Measurements from ENCODE around the gene NFIA.

Gene NFIA

DNA sequence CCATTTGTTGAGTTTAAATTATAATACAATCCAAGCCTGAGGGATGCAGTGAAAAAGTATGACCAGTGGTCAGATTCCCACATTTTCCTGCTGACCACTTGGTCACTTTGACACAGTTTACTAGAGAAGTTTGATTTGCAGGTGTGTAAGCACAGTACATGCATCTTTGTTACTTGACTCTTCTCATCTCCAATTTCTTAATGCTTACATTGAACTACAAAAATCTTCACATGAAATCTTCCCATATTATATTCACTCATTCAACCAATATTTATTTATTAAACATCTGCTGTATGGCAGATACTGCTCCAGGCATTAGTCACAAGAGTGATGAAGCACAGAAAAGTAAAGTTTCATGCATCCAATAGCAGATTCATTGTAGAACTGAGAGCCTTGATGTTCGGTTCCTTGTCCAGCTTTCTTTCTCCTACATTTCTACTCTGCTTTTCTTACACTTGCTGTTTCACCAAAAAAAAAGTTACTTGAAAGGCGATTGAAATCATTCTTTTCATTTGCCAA is 211.7 kb downstream of the NFIA start:
- no peaks in the 10 kb centered on the region for H3K36me3 ChIP-seq
- H3K4me1 ChIP-seq: no peaks in the 10 kb centered on the region
- H3K9me3 ChIP-seq: no peaks in the 10 kb centered on the region
- H3K27me3 ChIP-seq: no peaks in the 10 kb centered on the region
- TF ChIP-seq, protein P1, sequence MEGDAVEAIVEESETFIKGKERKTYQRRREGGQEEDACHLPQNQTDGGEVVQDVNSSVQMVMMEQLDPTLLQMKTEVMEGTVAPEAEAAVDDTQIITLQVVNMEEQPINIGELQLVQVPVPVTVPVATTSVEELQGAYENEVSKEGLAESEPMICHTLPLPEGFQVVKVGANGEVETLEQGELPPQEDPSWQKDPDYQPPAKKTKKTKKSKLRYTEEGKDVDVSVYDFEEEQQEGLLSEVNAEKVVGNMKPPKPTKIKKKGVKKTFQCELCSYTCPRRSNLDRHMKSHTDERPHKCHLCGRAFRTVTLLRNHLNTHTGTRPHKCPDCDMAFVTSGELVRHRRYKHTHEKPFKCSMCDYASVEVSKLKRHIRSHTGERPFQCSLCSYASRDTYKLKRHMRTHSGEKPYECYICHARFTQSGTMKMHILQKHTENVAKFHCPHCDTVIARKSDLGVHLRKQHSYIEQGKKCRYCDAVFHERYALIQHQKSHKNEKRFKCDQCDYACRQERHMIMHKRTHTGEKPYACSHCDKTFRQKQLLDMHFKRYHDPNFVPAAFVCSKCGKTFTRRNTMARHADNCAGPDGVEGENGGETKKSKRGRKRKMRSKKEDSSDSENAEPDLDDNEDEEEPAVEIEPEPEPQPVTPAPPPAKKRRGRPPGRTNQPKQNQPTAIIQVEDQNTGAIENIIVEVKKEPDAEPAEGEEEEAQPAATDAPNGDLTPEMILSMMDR (IDR thresholded peaks at IDR 0.05; ENCODE audit: low read depth, low read length): no peak
- no peak for DNase-seq
- no peak overlapping the region for H3K4me3 ChIP-seq (ENCODE audit: low read depth, low read length)

DNA sequence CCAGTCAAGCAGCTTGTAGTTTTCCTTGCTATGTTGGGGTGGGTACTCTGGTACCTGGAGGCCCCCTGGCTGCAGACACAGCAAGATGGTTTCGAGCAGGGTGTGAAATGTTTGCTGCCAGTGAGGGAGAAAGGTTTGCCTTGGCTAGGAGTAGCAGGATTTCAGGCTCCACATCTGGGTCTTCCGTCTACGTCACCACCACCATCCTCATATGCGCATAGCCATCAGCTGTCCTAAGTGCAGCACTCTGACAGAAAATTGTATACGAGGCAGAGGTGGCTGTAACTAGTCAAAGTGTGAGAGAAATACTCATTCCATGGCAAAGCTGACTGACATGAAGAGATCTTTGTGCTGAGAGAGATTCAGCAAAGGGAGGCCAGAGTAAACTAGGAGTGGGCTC is 212.6 kb downstream of the NFIA start:
- H3K9me3 ChIP-seq: no peaks in the 10 kb centered on the region
- no peak for DNase-seq
- H3K27me3 ChIP-seq: no peaks in the 10 kb centered on the region
- H3K36me3 ChIP-seq: no peaks in the 10 kb centered on the region
- no peaks in the 10 kb centered on the region for H3K4me1 ChIP-seq
- TF ChIP-seq, protein P1 (IDR thresholded peaks at IDR 0.05; ENCODE audit: low read depth, low read length): no peak
- no peak overlapping the region for H3K4me3 ChIP-seq (ENCODE audit: low read depth, low read length)

DNA sequence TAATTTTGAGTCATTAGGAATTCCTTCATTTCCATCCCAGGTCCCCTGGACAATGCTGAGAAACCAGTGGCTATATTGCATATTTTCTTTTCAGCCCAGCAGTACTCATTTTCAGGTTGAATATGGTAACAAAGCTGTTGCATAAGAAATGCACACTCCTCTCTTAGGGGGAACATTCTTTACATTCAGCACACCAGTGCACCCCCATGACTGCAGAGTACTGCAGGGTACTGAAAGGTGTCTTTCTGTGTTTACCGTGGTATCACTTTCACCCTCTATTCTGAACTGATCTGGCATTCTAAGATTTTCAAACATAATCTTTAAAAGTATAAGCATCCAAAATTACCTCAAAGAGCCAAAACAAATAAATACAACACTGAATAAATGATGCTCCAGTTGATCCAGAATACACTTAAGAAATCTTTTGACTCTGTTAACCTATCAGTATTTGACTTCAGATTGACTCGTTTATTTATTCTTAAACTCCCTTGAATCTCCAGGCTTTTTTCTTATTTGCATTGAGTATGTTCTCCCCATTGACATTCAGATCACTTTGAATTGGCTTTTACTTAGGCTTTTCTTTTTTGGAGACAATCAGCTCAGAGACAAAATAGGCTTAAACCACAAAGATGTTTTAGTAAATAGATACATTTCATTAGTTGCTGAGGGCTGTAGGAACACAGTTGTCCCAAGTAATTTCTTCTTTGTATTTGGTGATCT is 213.6 kb downstream of the NFIA start:
- Histone ChIP-seq H3K36me3 (no peaks in the 10 kb centered on the region), H3K4me1 (no peaks in the 10 kb centered on the region), H3K27me3 (no peaks in the 10 kb centered on the region), H3K9me3 (no peaks in the 10 kb centered on the region), H3K4me3 (ENCODE audit: low read depth, low read length) (no peak overlapping the region)
- DNase-seq: no peak
- TF ChIP-seq, protein P1 (IDR thresholded peaks at IDR 0.05; ENCODE audit: low read depth, low read length): no peak

DNA sequence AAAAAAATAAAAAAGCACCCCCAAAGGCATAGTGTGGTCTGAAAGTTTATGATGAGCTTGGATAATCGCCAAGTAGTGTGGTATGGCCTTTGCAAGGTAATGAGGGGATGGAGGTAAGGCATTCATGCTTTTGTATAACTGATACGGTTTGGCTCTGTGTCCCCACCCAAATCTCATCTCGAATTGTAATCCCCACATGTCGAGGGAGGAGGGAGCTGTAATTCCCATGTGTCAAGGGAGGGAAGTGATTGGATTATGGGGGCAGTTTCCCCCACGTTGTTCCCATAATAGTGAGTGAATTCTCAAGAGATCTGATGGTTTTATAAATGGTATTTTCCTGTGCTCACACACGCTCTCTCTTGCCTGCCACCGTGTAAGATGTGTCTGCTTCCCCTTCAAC is 215.5 kb downstream of the NFIA start:
- H3K9me3 ChIP-seq: no peaks in the 10 kb centered on the region
- no peaks in the 10 kb centered on the region for H3K36me3 ChIP-seq
- DNase-seq: no peak
- no peaks in the 10 kb centered on the region for H3K4me1 ChIP-seq
- no peaks in the 10 kb centered on the region for H3K27me3 ChIP-seq
- TF ChIP-seq, protein P1 (IDR thresholded peaks at IDR 0.05; ENCODE audit: low read depth, low read length): no peak
- no peak overlapping the region for H3K4me3 ChIP-seq (ENCODE audit: low read depth, low read length)

DNA sequence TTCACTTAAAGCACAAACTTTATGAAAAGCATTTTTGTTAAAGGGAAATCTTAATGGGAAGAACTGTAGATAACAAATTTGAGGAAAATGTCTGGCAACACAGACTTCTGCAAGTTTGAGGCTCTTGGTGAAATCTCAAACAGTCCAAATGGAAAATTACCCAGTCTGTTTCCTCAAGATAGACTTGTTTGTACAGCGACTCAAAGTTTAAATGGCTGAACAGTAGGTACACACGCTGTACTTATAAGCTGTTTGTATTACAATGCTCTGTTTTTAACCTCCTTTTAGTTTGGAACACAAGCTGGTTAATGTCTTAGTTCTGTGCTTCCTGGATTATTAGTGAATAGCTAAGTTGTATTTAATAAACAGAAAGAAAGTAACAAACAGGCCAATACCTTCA is 217.1 kb downstream of the NFIA start:
- no peak for DNase-seq
- Histone ChIP-seq H3K4me1 (no peaks in the 10 kb centered on the region), H3K9me3 (no peaks in the 10 kb centered on the region), H3K36me3 (no peaks in the 10 kb centered on the region), H3K4me3 (ENCODE audit: low read depth, low read length) (no peak overlapping the region), H3K27me3 (no peaks in the 10 kb centered on the region)
- TF ChIP-seq, protein P1 (IDR thresholded peaks at IDR 0.05; ENCODE audit: low read depth, low read length): no peak

DNA sequence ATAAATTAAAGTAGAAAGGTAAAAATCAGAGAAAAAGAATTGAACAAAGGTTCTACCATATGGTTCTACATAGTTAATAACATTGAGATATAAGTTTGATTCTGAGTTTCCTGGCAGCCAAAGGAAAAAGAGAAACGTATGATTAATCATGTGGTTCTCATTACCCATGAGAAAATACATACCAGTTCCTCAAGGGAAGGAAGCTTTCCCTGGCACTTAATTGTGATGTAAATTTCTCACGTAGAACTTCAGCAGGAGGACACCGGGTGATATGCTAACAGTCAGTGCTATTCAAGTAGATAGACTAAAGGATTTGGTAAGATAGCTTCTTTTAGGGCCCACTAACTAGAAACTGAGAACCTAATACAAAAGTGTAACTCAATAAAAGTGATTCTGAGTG is 218.5 kb downstream of the NFIA start:
- TF ChIP-seq, protein P1 (IDR thresholded peaks at IDR 0.05; ENCODE audit: low read depth, low read length): no peak
- no peak for DNase-seq
- H3K9me3 ChIP-seq: no peaks in the 10 kb centered on the region
- no peak overlapping the region for H3K4me3 ChIP-seq (ENCODE audit: low read depth, low read length)
- no peaks in the 10 kb centered on the region for H3K27me3 ChIP-seq
- no peaks in the 10 kb centered on the region for H3K4me1 ChIP-seq
- H3K36me3 ChIP-seq: no peaks in the 10 kb centered on the region
